Measurements from ENCODE around the gene COX20.
"Not testable (repeated sequence)": the region's sequence is repeated elsewhere in the genome, so short reads cannot be mapped to it uniquely, and the experiment has no call there.

Gene COX20

GRCh38 chr1:244822878-244823277 is 12.6 kb upstream of the COX20 start:
- no peak for DNase-seq (ENCODE audit: low read depth in 2 of 2)

DNA sequence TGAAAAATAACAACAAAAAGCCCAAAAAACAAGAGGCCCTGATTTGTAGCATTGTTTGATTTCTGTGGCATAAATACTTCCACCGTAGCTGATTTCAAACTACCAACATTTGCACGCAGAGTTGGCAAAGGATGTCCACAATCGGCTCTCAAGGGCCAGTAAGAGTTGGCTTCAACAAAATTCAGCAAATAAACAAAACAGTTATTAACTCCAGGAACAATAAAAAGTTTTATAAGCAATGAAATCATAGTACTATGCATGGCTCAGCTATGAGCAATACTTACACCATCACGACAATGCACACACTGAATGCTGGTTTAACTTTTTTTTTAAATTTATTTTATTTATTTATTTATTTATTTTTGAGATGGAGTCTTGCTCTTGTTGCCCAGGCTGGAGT is 8.7 kb upstream of the COX20 start:
- no peak for DNase-seq (ENCODE audit: low read depth in 2 of 2)

GRCh38 chr1:244830639-244831038 is 4.8 kb upstream of the COX20 start:
- DNase-seq (ENCODE audit: low read depth in 2 of 2), result no peak

- DNase-seq (ENCODE audit: low read depth in 2 of 2), result not testable (repeated sequence)
These were observed 2.2 kb upstream of the COX20 start for GRCh38 chr1:244833260-244833659.

- peak; percentile 27 to 48 for DNase-seq (ENCODE audit: low read depth in 2 of 2)
These were observed 1.5 kb upstream of the COX20 start for GRCh38 chr1:244833734-244834542.

DNA sequence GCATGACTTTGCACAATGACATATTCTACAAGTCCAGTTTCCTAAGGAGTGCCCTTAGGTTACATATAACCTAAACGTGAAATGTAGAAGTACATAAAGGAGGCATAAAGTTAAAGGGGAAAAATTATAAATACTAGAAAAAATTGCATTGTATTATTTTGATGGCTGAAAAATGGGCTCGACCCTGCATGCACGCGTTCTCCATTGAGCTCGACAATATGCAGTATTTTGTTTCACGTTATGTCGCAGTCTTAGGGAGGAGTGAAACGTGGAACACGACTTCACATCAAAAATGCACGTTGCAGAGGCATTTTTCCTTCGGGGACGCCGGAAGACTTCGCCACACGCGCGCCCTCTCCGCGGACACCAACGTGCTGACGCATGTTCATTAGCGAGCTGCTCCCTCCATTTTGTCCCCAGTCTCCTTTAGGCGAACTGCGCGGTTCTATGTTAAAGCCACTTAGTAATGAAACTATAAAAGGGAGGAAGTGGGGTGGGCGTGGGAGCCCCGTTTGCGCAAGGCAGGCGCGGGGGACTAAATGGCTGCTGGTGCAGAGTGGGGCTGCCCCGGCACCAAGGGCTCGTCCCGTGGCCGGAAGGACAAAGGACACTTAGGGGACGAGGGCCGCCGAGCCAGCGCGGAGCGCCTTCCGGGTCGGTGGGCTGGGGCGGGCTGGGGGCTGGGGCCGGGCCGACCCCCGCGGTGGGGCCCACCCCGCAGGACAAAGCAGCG is 749 bp upstream of the COX20 start:
- DNase-seq (ENCODE audit: low read depth in 2 of 2), result peak; percentile 86 to 87

DNA sequence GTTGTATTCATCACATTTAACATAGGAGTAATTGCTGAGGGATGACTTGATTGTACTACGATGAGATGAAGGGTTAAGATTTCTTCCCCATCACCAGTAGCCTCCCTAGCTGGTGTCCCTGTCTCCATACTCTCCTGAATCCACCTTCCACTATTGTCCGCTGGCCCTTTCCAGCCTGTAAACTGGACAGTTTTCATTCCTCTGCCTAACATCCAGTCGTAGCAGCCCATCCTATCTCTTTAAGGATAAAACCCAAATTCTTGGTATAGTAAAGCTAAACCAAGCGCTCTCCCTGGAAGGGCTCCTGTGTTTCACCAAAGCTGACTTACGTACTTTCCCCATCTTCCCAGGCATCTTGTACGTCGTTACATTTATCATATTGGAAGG is 670 bp downstream of the COX20 start:
- no peak for DNase-seq (ENCODE audit: low read depth in 2 of 2)

GRCh38 chr1:244836584-244836983 is 1.1 kb downstream of the COX20 start:
- DNase-seq (ENCODE audit: low read depth in 2 of 2), result no peak

DNA sequence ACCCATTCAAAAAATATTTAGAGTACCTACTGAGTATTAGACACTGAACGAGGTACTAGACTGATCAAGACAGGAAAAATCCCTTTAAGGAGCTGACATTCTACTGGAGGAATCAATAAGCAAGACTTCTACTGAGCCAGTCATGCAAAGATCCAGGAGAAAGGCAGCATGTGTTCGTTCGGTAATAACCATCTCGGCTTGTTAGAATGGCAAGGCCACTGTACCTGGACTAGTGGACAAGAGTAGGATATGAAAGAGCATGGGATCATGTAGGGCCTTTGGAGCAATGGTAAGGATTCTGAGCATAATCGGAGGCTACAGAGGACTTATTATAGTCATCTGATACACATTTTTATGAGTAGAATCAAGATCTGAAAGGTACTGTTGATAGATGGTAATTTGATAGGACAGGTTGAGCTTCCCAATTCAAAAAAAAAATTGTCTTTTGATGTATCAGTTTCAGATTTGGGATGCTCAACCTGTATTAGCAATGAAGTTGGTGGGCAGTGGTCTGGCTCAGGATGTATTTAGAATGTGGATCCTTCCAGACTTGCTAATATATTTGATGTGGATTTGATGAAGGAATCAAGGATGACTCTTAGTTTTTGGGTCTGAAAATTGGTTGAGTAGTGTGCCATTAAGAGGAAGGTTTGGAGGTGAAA is 2.3 kb downstream of the COX20 start:
- DNase-seq (ENCODE audit: low read depth in 2 of 2), result no peak

DNA sequence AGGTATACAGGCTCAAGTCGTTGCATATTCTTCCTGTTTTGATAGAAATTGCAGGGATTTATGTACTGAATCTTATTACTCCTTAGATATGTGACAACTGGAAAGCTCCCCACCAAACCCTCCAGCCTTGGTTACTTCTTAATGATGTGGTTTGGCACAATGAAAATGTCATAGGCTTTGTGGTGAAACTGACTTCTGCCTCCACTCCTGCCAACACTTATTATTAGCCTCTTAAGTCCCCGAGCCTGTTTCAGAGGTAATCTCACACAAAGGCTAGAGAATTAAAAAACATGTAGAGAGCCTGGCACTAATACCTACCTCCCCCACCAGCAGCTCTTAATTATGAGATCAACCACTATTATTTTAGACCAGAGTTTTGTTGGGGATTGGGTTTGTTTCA is 4.2 kb downstream of the COX20 start:
- DNase-seq (ENCODE audit: low read depth in 2 of 2), result no peak

GRCh38 chr1:244840219-244840794 is 4.8 kb downstream of the COX20 start:
- no peak for DNase-seq (ENCODE audit: low read depth in 2 of 2)

DNA sequence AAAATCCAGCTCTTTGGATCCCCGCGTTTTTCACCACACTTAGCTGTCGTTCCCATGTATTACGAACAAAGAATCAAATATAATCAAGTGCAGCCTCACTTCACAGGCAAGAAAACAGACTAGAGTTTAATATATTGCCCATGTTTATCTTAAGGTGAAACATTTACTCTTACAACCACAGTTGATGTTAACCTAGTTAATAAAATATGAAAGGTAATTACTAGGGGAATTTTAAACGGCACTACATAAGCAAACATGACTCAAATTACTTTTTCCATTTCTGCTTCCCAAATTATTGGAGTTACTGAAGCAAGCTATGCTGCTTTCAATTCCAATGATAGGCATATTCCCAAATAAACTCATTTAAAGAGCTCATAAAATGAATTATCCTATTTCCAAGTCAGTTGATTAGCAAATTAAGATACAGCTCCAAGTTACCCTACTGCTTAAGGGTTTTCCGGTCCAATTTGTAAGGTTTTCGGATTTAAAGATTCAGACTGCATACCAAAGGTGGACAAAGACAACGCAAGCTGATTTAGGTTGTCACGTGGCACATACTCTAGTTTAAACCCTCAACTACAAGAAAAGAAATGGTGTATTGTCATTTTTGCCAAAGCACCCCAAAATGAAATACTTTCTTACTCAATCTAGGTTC is 5.9 kb downstream of the COX20 start:
- no peak for DNase-seq (ENCODE audit: low read depth in 2 of 2)

DNA sequence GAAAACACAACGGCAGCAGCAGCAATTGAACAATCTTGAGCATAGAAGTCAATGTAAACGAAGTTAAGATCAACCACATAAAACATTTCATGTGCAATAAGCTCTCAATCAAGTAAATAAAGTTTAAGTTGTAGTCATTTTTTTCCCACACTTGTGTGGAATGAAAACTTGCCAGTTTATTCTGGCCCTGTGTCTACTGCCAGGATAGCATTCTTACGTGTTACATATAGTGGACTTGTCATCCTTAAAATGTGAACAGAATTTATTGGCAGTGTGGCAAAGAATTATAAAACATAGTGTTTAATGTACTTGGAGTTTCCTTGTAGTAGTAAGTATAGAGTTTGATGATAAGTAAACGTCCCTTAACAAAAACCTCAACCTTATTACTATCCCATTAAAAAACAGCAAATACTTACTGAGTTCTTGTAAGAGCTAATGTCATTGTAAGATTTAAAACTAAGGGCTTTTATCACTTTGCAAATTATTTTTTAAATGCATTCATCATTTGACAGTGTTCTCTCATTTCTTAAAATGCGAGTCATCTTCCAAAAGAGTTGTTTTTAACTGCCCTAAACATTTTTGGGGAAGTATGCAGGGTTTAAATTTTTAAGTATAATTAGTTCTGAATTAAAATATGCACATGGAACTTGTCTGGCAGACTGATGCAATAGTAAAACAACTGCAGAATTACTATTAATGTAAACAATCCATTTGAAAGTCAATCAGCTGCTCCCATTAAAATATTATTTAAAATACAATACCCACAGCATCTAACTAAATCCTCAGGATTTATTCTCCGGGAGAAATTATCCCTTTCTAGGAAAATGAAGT is 7.9 kb downstream of the COX20 start:
- no peak for DNase-seq (ENCODE audit: low read depth in 2 of 2)

DNA sequence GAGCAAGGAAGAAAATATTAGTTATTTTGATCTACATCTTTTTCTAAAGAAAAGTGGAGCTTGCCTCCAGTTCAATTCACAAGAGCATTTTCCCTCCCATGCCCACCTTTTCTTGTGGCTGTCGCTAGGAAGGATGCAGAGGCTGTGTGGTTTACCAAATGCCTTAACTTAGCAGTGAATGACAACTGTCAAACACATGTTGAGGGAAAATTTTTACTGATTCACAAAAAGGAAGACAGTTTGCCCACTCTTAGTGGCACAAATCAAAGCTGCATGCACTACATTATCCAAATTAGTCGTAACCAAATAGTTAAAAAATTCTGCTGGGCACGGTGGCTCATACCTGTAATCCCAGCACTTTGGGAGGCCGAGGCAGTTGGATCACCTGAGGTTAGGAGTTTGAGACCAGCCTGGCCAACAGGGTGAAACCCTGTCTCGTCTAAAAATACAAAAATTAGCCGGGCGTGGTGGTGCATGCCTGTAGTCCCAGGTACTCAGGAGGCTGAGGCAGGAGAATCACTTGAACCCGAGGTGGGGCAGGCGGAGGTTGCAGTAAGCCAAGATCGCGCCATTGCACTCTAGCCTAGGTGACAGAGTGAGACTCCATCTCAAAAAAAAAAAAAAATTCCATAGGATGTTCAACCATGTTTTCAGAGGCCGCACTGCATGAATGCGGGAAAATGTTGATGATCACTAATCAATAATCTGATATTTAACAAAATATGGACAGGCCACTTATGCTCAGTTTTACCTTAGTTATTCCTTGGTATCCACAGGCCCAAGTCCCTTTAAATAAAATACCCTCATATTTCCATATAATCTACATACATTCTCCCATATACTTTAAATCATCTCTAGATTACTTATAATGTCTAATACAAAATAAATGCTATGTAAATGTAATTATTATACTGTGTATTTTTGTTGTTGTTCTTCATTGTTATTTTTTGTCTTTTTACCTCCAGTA is 9.0 kb downstream of the COX20 start:
- no peak for DNase-seq (ENCODE audit: low read depth in 2 of 2)

DNA sequence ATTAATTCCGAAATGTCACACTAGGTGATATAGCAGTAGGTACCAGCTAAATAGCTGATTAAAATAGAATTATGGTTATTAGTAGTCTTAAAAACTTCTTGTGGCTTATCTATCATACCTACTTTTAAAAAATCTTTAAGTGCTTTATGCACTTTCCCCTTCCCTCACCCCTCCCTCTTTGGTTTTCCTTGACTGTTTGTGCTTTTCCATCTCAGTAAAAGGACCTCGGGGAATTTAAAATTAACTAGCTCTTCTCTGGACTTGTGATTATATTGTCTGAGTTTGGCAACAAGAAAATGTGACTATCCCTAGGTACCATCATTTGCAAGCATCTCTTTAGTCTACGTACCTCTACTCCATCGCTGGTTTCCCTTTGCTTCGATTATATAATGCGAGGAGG is 11.2 kb downstream of the COX20 start:
- no peak for DNase-seq (ENCODE audit: low read depth in 2 of 2)

DNA sequence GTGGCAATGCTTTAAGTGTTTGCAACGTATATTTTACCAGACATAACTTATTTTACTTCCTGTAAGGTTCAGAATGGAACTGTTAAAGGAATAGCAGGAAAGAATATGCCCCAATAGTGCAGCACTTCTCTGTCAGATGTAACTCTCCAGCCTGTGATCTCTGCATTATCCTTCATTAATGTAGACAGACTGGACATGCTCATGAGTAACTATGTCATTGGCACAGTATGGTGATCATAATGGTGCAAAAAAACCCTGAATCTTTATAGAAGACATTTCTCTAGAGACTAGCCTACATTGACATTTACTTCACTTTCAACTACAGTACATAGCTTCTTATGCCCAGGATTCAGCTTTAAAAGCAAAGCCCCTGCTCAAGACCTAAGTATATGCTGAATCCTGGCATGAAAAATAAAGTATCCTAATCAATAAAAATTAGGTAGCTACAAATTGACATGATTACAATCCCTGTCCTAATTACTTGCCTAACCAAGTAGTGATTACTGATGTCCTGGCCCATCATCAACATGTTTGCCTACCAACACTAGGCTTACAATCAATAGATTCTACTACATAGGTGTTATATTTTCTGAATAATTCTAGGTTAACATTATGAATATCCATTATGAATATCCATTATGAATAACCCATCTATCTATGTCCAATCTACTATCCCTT is 13.9 kb downstream of the COX20 start:
- DNase-seq (ENCODE audit: low read depth in 2 of 2), result no peak

DNA sequence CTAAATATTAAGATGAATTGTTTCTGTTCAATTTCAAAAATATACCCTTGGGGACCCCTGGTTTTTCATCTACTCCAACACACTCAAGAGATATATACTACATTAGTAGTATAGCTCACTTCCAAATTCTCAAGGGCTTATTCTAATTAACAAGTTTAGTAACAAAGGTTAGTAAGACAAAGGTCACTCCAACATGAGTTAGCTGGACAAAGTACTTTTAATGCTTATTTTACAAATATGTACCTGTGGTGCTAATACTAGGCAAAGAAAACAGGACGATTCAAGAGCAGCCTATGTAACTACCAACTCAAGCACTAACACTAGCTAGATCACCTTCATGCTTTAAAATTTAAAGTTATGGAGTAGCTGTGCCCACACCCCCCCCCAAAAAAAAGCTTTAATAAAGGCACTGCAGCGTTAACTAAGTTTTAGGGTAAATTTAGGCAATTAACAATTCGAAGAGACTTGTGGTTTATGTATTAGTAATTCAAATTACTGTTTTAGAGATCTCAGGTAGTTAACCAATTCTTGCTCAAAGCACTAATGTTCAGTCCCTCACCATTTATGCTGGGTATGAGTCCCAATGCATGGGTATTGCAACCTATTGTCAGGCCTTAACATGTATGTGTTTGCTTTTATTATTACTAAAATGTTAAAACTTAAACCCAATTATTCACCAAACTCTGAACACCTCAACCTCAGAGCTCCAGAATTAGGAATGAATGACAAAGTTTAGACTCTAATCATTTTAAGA is 14.8 kb downstream of the COX20 start:
- DNase-seq (ENCODE audit: low read depth in 2 of 2), result no peak

- DNase-seq (ENCODE audit: low read depth in 2 of 2), result no peak
These were observed 15.4 kb downstream of the COX20 start for GRCh38 chr1:244850896-244851295.

All from stimulated activated CD4-positive, alpha-beta T cell treated with anti-CD3 and anti-CD28 coated beads, Interleukin-12 subunit alpha, Interleukin-12 subunit beta, amount 100 ng/mL, for 24 hours (primary cell).